Putamen (tissue), 1 donor: Measurements from ENCODE around the gene PHTF2.

ENCODE experiments used
- DNase-seq: peaks from one replicate; pipeline ENCODE4 v3.0.0-alpha.2; 2016; ENCODE audit warnings: low spot score

PHTF2 gene

DNA sequence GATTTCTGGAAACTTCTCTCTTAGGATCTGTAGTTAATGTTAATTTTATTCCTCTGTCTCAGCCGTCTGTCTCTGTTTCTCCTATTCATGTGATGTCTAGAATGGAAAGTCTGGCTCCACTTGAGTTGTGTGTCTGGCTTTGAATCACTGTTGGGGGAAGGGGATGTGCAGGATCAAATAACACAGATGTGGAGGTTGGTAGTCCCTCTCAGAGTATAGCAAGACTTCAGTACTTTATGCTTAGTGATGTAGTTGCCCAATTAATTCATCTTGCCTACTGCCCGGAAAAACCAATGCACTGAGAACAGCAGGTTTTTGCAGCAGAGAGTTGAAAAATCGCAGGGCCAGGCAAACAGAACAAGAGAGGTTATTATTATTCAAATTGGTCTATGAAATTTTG is 79.2 kb downstream of the PHTF2 start:
- no peak for DNase-seq

DNA sequence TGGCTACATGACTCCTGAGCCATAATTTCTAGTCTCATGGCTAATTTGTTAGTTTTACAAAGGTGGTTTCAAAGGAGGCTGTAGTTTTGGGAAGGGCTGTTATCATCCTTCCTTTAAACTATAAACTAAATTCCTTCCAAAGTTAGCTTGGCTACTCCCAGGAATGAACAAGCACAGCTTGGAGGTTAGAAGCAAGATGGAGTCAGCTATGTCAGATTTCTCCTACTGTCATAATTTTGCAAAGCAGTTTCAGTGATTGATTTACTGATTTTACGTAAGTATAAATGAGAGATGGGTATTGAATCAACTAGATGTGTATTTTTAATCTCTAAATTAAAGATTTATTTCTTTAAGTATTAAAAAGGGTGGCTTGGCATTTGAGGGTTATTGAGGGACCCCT is 79.9 kb downstream of the PHTF2 start:
- DNase-seq: no peak

DNA sequence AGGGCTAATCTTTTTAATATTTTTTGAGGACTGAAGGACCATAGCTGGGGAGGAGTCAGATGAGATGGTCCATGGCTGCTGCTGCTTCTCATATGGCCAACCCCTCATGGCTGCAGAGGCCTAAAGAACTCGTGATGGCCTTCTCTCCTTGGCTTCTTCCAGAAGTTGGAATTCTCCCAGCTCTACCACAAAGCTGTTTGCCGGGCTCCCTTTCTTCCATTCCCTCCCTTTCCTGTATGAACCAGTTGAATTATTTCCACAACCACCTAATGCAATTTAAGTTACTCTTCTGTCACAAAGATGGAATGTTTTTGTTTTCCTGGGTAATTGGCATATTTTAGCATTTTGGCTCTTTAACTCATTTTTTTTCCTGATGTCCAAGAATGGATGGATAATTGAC is 80.7 kb downstream of the PHTF2 start:
- DNase-seq: no peak

DNA sequence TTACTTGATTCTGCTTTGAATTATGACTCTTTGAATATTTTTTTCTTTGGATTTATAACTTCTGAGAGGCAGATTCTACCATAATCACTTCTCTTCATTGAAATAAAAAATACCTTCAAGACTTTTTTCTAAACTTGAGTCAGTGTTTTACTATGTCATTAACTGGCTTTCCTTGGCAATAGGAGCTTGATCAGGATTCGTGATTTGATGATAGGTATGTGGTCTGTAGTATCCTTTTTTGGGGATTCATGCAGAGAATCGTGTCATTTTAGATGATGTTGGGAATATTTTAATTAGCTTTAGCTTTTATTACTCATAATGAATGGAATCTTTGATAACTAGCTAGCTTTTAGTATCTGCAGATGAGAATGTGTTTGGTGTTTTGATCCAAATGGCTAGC is 83.3 kb downstream of the PHTF2 start:
- DNase-seq: no peak

DNA sequence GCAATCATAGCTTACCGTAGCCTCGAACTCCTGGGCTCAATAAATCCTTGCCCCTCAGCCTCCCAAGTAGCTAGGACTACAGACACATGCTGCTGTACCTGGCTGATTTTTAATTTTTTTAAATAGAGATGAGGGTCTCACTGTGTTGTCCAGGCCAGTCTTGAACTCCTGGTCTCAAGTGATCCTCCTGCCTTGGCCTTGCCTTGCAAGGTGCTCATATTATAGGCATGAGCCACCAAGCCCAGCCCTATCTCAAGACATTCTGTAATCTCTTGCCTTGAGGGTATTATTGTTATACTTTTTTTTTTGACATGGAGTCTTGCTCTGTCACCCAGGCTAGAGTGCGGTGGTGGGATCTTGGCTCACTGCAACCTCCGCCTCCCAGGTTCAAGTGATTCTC is 86.6 kb downstream of the PHTF2 start:
- no peak for DNase-seq

DNA sequence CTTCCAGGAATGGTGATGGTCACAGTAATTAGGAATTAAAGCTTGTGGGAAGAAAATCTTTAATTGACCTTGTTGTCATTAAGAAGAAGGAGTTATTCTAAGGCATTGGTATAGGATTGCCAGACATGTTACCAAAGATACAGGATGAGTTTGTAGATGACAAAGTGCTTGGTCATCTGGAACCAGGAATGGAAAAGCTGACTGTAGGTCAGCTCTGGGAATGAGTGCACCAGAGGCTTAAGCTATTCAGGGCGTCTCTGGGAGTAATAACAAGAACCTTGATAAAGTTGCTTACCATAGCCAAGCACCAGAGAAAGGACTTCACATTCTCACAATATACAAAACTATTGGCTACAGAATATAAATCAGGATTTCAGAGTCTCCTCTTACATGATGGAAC is 89.0 kb downstream of the PHTF2 start:
- no peak for DNase-seq

DNA sequence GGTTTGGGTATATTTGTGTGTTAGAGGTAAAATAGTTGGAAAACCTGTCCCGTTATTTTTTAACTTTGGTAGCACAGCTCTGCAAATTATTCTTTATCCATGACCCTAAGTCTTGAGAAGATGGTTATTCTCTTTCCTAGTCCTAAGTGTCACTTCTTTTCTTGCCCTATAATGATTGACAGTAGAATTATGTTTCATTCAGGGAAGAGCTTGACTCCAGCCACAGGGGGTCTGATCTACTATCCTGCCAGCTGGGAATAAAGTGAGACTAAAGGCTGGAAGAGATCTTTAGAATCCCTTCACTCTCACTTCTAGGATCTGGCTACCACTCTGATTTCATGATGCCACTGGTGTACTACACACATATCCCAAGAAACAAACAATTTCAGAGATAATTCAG is 90.4 kb downstream of the PHTF2 start:
- DNase-seq: no peak

DNA sequence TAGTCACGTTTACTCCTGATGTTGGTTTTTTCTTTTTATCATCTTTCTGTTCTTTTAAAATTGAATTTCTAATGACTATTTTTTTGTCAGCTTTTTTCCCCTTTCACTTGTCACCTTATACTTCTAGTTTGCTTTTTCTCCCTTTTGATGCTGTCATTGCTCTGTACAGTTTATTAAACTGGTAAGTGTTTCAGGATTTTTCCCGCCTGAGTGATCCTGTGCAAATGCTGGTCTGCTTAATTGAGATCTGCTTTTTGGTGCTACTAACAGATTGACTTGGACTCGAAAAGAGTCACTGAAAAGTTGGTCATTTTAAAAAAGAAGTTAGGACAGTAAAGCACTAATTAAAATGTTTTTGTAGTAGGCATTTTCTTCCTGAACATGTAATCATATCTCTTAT is 95.2 kb downstream of the PHTF2 start:
- no peak for DNase-seq

DNA sequence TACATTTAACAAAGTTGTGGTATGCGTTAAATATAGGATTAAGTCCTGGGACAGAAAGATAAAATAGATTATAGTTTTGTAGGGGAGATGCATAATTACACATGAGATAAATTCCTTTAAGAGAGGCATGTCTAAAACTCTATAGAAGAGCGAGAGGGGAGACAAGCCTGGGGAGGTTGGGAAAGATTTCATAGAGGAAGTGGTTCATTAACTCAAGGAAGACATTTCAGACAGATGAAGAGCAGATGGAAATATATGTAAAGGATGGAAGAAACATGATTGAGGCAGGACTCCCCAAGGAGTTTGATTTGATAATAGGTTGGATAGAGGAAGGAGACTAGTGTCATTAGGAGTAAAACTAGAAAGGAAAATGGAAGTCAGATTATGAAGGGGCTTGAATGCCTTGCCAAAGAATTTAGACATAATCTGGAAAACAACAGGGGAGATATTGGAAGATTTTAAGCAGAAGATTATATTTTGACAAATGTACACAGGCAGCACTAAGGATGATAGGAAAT is 96.1 kb downstream of the PHTF2 start:
- DNase-seq: no peak

DNA sequence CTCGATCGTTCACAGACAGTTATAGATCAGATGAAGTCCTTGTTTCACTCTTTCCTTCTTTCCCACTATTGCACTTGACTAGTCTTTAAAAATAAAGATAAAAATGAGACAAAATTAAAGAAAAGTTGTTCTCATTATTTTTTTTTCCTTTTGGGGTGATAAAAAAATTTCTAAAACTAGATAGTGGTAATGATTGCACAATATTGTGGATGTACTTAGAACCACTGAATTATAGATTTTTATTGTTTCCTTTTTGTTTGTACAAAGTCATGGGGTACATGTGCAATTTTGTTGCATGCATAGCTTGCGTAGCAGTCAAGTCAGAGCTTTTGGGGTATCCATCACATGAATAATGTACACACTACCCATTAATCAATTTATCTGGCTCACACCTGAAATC is 97.3 kb downstream of the PHTF2 start:
- DNase-seq: no peak

DNA sequence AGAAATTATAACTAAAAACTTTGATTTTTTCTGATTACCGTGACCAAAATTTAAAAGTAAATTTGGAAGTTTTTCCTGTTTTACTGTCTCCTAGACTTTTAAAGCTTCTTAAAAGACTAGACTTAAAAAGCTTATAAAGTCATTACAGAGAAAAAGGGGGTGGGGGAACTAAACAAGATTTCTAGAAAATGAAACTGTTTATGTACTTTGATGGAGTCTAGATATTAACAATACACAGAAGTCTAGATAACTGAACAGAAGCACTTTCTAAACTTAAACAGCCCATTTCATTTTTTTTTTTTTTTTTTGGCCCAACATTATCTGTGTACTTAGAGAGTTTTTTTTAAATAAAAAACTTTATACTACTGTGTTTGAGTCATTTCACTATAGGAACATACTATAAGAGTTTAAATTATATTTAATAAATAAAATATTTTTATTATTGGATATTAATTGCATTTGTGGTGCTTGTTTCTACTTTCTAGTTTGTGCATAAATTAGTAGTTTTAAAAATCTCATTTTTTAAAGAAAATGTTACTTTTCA is 98.5 kb downstream of the PHTF2 start:
- DNase-seq: no peak

DNA sequence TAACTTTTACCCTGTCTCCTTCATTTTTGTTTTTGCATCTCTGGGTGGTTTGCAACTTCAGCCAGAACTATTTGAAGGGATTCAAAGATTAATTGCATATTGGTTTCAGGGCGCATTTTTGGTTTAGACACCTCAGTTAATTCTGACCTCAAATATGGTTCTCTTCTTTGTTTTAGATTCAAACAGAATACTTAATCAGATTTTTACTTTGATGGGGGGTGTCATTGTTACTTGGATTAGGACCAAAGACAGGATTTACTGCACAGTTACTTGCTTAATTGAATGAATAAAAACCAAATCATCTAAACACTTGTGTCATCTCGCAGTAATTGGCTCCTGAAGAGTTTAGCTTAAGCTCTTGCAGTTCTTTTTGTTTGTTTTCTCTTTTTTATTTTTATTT is 100.9 kb downstream of the PHTF2 start:
- no peak for DNase-seq

DNA sequence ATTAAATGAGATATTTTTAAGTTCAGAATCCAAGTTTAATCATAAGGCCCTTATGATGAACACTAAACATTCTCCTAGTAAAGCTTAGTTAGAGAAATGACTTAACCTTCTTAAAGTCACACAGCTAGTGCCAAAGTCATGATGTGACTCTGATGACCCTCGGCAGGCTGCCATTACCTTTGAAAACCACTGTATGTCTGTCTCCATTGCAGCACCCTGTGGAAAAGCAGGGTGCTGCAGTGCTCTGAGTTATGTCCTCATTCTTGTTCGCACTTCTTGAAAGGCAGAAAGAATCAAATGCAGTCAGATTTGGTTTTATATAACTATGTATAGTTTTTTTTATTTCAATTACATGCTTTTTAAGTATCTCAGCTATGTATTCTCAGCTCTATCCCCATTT is 105.0 kb downstream of the PHTF2 start:
- DNase-seq: no peak

DNA sequence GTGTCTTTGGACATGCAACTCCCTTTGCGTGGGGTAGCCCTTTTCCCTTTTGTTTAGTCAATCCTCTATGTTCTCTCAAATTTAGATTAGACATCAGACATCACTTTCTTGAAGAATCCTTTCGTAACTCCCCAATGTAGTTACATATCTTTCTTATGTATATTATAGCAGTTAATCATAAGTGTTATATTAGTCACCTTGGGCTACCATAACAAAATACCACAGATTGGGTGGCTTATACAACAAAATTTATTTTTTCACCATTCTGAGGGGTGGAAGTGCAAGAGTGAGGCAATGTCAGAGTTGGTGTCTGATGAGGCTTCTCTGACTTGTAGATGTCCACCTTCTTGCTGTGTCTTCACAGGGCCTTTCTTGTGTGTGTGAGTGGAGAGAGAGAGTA is 105.7 kb downstream of the PHTF2 start:
- no peak for DNase-seq

DNA sequence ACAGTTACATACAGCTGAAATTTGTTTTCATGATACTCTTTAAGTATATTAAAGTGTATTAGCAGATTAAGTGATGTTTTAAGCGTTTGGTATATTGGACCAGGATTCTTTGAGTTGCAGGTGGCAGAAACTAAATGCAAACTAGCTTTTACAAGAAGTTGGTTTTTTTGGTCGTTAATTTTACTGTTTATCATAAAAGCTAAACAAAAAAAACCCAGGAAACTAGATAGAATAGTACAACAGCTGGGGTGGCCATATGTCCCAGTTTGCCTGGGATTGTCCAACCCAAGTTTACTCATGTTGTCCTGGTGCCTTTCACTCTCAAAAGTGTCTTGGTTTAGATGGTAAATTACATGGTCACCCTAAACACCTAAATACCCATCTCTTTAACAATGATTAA is 108.7 kb downstream of the PHTF2 start:
- no peak for DNase-seq

DNA sequence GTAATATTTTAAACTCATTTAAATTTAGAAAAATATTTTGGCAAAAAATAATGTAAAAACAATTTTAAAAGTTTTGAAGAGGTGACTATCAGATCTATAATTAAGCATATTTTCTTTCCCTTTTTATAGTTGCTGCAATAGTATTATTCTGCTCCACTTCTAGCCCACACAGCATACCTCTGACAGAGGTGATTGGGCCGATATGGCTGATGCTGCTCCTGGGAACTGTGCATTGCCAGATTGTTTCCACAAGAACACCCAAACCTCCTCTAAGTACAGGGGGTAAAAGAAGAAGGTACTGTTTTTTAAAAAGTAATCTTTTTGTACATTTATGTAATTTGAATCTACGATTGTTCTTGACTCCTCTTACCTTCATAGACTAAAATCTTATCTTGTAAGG is 110.1 kb downstream of the PHTF2 start:
- peak; percentile 16 for DNase-seq

DNA sequence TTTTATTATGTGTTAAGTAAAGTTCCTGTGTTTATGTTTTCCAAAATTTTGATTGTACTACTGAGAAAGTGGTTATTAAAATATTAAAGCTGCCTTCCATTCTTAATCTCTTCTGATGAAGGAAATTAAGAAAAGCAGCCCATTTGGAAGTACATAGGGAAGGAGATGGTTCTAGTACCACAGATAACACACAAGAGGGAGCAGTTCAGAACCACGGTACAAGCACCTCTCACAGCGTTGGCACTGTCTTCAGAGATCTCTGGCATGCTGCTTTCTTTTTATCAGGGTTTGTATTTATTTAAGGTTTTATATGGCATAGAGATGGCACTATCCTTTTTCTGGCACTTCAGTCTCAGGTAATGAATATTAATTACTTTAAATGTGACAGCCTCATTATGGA is 111.6 kb downstream of the PHTF2 start:
- no peak for DNase-seq

DNA sequence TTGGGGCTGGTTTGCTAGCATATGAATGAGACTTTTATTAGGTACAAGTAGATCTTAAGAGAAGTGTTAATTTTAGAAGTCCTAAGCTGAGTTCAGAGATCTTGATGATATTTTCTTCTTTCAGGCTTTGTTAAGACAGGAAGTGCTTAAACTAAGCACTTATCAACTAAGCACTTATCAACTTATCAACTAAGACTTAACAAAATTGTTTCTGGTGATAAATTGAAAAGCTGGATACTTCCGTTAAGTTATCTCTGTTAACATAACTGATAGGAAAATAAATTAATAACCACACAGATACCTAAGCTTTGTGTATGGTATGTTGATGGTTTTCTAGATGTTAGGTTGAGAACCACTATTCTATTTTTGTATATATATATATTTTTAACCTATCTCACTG is 113.7 kb downstream of the PHTF2 start:
- DNase-seq: no peak

DNA sequence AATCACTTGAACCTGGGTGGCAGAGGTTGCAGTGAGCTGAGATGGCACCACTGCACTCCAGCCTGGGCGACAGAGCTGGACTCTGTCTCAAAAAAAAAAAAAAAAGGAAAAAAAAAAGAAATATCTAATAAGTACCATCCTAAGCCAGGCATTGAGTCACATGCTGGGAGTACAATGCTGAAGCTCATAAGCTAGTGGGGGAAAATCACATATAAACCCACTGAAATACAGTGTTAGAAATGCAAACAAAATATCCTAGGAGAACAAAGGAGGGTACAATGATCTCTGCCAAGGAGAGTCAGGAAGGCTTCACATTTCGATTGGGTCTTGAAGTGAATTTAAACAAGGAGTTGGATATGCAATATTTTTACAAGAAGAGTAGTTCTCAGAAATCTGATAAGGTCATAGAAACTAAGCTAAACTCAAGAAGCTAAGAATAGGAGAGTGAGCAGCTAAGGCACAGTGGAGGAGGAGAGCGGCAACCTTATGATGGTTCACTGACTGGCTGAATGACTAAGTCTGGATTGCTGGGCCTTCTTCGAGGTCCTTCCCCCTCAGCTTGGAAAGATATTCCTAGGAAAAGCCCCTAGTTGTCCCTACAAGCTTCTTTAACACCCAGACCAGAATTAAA is 115.5 kb downstream of the PHTF2 start:
- DNase-seq: peak; percentile 12

DNA sequence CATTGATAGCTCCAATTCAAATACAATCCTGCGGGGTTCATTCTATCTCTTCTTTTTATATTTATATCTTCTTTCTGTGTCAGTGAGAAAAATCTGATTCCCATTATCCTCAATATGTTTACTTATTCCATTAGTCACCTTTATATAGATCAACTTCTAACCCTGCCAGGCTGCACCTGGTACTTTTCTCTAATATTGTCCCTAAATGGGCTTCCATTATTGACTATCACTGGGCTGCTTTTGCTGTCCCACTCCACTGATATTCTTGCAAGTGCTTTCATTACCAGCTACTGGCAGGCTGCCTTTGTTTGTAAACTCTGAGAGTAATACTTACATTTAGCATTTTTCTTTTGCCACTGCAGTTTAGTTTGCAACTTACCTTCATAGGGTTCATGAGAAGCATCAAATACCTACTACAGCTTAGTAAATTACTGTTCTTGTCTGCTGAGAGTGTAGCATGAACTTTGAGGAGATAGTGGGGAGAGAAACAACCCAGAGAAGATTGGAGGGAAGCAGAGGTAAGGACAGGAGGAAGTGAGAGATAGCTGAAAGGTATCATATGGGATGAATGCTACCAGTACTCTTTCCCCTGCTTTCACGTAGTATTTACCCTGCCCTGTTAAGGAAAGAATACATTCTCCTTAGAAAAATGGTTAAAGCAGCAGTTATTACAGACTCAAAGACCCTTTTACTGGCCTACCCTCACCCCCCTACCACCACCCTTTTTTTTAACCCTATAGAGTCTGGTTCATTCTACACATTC is 119.1 kb downstream of the PHTF2 start:
- no peak for DNase-seq

DNA sequence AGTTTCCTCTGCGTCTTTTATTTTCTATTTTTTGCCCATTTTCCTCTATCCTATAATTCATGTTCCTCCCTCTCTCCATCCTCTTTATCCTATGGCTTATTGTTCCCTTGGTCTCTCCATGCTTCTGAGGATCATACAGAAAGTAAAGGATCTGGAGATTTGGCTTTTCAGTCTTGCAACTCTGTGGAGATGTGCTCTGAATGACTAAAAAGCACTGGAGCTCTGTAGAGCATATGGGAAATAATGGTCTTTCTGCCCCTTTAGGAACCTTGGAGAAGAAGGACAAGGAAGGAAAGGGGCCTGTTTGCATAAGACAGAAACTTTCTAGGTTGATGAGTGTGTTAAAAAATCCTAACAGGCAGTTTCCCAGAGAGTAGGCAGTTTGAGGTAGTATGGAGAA is 120.1 kb downstream of the PHTF2 start:
- DNase-seq: no peak

DNA sequence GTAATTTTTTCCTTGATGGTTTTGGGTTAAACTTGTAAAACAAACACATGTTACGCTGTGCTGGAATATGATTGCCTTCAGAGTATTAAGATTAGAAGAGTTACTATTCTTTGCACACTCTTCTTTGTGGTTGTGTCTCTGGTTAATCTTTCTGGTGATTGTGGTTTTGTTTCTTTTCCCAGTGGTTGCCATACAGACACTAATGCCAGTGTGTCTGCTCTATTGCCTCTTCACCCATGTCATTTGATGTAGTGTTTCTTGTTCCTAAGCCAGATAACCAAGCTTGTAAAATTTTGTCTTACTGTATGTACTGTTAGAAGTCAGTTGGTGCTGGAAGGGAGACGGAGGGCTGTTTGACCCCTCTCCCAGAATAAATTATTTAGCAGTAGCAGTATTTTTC is 124.8 kb downstream of the PHTF2 start:
- no peak for DNase-seq

DNA sequence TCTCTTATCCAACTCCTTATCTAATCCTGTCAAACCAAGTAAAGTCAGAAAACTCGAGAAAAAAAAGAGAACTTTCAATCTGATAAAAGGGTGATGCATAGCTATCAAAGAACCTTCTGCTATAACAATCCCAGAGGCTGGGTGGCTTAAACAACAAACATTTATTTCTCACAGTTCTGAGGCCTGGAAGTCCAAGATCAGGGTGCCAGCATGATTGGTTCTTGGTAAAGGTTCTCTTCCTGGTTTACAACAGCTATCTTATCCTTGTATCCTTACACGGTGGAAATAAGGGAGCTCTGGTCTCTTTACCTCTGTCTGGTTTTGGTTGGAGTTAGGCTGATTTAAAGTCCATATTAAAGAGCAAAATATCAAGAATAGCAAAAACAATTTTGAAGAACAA is 131.9 kb downstream of the PHTF2 start:
- DNase-seq: no peak

DNA sequence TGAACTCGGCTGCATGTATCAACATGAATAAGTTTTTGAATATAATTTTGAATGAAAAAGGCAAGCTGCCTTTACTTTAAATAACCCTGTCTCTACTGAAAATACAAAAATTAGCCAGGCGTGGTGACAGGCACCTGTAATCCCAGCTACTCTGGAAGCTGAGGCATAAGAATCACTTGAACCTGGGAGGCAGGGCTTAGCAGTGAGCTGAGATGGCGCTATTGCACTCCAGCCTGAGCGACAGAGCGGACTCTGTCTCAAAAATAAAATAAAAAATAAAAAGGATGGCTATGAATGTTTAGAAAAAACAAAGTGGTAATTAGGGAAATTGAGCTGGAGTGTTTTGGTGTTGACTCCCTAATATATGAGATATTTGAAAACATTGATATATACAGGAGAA is 133.3 kb downstream of the PHTF2 start:
- no peak for DNase-seq
